ENCODE data around the gene LPIN2.

Gene LPIN2

DNA sequence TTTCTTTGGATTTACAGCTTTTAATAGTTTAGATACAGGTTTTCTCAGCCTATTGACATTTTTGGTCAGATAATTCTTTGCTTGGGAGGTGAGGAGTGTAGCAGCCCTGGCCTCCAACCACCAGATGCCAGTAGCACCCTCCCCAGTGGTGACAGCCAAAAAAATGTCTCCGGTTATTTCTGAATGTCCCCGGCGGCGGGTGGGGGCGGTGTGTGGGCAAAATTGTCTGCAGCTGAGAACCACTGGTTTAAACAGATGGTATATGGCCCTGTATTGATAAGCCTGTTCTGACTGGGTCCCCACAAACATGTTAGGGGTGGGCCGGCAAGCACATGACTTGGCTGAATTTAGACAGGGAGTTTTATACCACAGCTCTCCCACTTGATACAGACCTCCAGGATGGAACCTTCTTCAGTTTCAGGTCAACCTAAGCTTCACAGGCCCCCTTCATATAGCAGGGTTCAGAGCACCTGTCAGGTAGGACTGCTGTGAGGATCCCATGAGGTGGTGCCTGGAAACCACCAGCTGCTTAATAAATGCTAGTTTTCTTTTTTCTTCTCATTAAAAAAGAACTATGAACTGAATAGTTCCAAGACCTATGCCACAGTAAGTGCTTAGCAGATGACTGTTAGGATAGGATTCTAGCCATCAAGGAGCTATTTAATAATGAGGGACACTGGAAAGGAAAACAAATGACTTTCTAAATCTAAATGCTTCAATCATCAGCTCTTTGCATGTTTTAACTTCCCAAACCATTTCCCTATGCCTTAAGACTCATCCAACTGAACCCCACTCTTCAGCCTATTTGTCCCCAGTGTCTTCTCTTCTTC, 18.1 kb downstream of the LPIN2 start:
- TF ChIP-seq, protein P1, sequence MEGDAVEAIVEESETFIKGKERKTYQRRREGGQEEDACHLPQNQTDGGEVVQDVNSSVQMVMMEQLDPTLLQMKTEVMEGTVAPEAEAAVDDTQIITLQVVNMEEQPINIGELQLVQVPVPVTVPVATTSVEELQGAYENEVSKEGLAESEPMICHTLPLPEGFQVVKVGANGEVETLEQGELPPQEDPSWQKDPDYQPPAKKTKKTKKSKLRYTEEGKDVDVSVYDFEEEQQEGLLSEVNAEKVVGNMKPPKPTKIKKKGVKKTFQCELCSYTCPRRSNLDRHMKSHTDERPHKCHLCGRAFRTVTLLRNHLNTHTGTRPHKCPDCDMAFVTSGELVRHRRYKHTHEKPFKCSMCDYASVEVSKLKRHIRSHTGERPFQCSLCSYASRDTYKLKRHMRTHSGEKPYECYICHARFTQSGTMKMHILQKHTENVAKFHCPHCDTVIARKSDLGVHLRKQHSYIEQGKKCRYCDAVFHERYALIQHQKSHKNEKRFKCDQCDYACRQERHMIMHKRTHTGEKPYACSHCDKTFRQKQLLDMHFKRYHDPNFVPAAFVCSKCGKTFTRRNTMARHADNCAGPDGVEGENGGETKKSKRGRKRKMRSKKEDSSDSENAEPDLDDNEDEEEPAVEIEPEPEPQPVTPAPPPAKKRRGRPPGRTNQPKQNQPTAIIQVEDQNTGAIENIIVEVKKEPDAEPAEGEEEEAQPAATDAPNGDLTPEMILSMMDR (IDR thresholded peaks at IDR 0.05), result no peak

DNA sequence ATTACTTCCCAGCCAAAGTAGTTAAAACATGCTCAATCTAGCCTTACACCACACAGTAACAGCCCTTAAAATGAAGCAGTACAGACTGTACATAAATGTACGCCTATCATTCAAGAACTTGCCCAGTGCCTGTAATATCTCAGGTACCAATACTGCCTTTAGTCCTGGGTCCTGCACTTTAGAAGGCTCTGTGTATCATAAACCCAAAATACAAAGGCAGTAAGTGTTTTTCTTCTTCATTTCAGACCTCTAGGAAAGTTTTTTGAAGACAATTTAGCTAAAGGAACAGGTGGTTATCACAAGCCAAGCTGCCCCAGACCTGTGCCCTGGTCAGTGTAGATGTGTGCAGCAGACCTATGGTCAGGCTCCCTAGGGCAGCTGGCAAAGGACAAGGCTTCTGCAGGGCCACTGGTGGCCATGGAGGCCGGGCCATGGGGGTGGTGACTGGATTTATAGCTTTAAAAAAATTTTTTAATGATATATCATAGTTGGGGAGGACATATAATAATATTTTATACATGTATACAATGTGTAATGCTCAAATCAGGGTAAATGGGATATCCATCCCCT, 18.8 kb downstream of the LPIN2 start:
- TF ChIP-seq, protein P1 (IDR thresholded peaks at IDR 0.05), result no peak

DNA sequence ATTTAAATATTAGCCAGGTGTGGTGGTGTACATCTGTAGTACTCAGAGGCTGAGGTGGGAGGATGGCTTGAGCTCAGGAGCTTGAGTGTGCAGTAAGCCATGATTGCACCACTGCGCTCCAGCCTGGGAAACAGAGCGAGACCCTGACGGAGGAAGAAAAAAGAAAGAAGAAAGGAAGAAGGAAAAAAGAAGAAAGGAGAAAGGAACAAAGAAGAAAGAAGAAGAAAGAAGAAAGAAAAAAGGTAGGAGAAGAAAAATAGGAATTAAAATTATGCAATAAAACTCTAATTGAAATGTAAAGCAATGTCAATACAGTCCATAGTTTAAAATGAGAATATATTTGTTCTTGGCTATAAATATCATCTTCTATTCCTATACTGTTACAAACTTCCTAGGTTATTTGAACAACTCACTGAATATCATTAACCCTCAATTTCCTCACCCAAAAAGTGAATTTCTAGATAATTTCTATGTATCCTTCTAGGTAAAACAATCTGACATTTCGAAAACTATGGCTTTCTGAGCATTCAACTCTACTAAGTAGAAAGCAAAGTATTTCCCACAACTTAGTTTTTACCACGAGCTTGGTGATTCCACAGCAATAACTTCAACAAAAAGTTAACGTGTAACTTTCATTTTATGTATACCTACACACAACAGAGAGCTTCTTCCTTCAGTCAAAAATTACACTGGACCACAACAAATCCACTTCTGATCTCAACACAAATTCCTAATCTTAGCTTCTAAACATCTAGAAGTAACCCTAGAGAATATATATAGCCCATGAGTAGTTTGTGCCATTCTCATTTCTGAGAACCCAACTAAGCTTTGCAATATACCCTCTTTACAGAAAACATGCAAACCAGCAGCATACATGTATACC, 19.7 kb downstream of the LPIN2 start:
- TF ChIP-seq, protein P1 (IDR thresholded peaks at IDR 0.05), result no peak

DNA sequence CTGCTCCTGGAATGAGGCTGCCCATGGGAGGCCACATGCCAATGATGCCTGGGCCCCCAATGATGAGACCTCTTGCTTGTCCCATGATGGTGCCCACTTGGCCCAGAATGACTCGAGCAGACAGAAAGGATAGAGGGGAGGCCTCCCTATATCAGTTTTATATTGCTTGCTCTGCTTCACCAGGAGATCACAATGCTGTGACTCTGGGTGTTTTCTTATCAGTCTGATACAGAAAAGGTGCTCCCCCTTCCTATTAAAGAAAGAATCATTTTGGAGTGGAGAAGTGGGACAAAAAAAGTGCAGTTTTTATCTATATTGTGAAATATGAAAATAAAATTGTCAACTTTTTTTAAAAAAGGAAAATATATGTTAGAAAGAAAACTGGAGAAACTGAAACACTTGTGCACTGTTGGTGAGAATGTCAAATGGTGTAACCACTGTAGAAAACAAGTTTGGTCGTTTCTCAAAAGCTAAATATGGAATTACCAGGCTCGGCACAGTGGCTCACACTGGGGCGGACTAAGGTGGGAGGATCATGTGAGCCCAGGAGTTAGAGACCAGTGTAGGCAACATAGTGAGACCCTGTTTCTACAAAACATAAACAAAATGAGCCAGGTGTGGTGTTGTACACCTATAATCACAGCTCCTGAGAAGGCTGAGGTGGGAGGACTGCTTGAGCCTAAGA, 21.8 kb downstream of the LPIN2 start:
- TF ChIP-seq, protein P1 (IDR thresholded peaks at IDR 0.05), result no peak

DNA sequence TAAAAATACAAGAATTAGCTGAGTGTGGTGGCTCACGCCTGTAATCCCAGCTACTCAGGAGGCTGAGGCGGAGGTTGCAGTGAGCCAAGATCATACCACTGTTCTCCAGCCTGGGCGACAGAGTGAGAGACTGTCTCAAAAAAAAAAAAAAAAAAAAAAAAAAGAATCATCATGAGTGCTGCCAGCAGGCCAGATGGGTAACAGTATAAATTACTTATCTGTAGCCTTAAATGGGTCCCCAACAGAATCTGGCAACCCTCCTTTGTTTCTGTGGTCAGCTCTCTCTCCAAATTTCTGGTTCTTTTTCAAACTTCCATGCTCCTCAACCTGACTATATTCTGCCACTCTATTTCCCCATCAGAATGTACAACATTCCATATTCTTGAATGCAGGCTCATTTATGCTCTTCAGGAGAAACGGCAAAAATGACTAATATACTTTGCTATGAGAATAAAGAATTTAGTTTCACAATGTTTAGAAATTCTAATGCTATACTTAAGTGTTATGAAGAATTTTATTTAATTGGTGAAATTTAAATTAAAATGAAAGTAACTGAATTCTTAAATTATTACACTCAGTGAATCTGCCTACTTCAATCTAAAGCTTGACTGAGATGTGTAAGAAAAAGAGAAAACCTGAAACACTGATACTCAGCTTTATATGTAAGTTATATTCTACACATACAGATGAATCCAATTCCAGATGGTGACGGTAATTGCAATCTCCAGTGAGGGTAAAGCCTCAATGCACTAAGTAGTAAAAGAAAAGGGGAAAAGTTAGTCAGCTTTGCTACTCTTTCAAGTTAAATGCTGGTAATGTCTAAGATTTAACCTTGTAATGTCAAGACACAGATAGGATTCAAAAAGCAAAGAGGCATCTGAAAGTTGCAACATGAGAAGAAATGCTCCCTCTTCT, 24.8 kb downstream of the LPIN2 start:
- TF ChIP-seq, protein P1 (IDR thresholded peaks at IDR 0.05), result no peak

DNA sequence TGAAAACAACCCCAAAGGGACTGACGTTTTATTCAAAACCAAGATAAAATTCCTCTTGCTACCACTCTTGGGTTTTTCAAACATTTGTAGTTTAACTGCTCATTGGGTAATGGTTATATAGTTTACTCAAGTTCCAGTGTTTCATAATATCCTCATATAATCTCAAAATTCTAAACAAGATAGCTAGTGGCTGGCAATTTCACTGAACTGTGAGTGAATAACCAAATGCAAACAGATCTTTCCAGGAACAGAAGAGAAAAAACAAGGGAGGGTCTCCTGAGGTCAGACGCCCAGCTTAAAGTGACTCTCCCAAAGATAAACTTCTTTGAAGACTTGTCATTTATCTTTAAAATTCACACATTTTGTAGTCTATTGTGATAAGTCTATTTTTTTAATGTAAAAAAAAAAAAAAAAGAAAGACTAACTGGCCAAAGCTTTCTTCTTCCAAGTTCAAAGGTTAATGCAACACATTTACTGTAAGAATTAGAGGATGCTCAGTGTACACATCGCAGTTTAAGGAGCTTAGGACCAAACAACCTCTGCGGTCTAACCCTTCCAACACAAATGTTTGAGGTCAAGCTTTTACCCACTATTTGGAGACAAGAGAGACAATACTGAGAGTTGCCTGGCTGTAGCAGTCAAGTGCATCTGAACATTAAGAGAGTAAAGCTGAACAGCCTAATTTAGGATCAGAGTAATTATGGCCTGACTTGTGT, 26.6 kb downstream of the LPIN2 start:
- TF ChIP-seq, protein P1 (IDR thresholded peaks at IDR 0.05), result no peak

Measured in LNCAP (cell line).